Endothelial cell (in vitro differentiated cells): ENCODE results near the gene KRTAP19-1. TPM values are rescaled to one million over a fixed set of nuclear protein-coding genes. Genes with fewer than 3 reads are reported as not detected.

ENCODE experiments used
- DNase-seq: peaks from one replicate; pipeline ENCODE4 v3.0.0; 2021; ENCODE audit warnings: low spot score
- H3K27ac Mint-ChIP-seq: one replicate; pipeline ENCODE4 v1.8.0; 2021; ENCODE audit warnings: mixed read lengths, inconsistent platforms; ENCODE audit not compliant: unreplicated experiment
- H3K27me3 Mint-ChIP-seq: one replicate; pipeline ENCODE4 v1.8.0; 2021; ENCODE audit warnings: mild to moderate bottlenecking, moderate library complexity, mixed read lengths, inconsistent platforms; ENCODE audit not compliant: unreplicated experiment
- H3K36me3 Mint-ChIP-seq: one replicate; pipeline ENCODE4 v1.8.0; 2021; ENCODE audit warnings: mild to moderate bottlenecking, low read depth, mixed read lengths, inconsistent platforms; ENCODE audit not compliant: unreplicated experiment
- H3K4me1 Mint-ChIP-seq: one replicate; pipeline ENCODE4 v1.8.0; 2021; ENCODE audit warnings: mild to moderate bottlenecking, mixed read lengths, inconsistent platforms; ENCODE audit not compliant: unreplicated experiment
- H3K4me3 Mint-ChIP-seq: one replicate; pipeline ENCODE4 v1.8.0; 2021; ENCODE audit warnings: mild to moderate bottlenecking, mixed read lengths, inconsistent platforms; ENCODE audit not compliant: unreplicated experiment
- H3K9me3 Mint-ChIP-seq: one replicate; pipeline ENCODE4 v1.8.0; 2021; ENCODE audit warnings: mixed read lengths, inconsistent platforms; ENCODE audit not compliant: unreplicated experiment
- total RNA-seq: library from RNA; stranded (reverse); fragmentation: NEBNext Ultra II Directional; extraction: Animal tissue kit (Norgen Biotek cat#: 25700); gene quantifications from one replicate; pipeline ENCODE4 v1.2.1, GENCODE V29; 2021; ENCODE audit not compliant: unreplicated experiment
- TF ChIP-seq, protein P1 (sequence below): fragments of 200-600 bp; sonication (generic); IDR thresholded peaks from one replicate; pipeline ENCODE4 v1.5.0; 2021; ENCODE audit warnings: antibody characterized with exemption; ENCODE audit not compliant: unreplicated experiment

The KRTAP19-1 gene
- total RNA-seq, 1 donor from 2014 or later: not detected

- no peak for DNase-seq
- TF ChIP-seq, protein P1, sequence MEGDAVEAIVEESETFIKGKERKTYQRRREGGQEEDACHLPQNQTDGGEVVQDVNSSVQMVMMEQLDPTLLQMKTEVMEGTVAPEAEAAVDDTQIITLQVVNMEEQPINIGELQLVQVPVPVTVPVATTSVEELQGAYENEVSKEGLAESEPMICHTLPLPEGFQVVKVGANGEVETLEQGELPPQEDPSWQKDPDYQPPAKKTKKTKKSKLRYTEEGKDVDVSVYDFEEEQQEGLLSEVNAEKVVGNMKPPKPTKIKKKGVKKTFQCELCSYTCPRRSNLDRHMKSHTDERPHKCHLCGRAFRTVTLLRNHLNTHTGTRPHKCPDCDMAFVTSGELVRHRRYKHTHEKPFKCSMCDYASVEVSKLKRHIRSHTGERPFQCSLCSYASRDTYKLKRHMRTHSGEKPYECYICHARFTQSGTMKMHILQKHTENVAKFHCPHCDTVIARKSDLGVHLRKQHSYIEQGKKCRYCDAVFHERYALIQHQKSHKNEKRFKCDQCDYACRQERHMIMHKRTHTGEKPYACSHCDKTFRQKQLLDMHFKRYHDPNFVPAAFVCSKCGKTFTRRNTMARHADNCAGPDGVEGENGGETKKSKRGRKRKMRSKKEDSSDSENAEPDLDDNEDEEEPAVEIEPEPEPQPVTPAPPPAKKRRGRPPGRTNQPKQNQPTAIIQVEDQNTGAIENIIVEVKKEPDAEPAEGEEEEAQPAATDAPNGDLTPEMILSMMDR: no peak
- Mint-ChIP-seq H3K4me3 (no peak overlapping the region), H3K9me3 (no peaks in the 10 kb centered on the region), H3K27ac (no peak overlapping the region), H3K36me3 (no peaks in the 10 kb centered on the region), H3K27me3 (no peaks in the 10 kb centered on the region), H3K4me1 (peaks cover 27% of the 10 kb centered on the region)
These were observed 33.1 kb downstream of the KRTAP19-1 start for GRCh38 chr21:30447056-30447455.

DNA sequence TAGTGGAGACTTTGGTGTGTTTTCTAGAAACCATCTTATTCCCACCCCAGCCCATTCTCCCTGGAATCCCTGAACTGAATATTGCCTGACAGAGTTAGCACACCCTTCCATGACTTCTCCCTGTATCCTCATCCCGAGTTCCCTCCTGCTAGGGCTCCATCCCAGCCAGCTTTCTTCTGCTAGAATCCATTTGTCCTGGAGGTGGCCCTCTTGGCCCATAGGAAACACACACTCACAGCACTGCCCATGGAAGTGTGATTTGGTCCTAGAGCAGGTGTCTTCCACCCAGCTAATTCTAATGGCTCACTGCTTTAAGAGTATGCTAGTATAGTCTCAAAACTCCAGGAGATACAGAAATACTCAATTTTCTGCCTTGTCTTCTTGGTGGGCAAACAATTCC is 36.0 kb downstream of the KRTAP19-1 start:
- no peak overlapping the region for H3K4me3 Mint-ChIP-seq
- peak; percentile 40 for DNase-seq
- no peak overlapping the region for H3K27ac Mint-ChIP-seq
- H3K9me3 Mint-ChIP-seq: no peaks in the 10 kb centered on the region
- H3K4me1 Mint-ChIP-seq: peaks cover 33% of the 10 kb centered on the region
- H3K27me3 Mint-ChIP-seq: no peaks in the 10 kb centered on the region
- TF ChIP-seq, protein P1: no peak
- no peaks in the 10 kb centered on the region for H3K36me3 Mint-ChIP-seq

DNA sequence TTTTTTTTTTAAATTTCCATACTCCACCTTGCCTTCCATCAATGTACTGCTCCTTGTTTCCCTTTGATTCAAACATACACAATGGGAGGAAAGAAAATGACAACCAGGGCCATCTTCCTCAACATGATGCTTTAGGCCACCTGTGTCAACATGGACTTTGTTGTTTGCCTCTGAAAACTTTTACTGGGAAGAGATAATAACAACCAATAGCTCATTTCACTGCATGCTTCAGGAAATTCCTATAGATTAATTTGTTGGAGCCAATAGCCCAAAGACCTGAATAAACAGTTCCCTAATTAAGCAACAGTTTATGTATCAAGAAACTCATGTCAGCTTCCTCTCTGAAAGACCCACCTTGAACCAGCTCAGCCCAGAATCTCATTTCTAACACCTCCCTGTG is 36.9 kb downstream of the KRTAP19-1 start:
- no peaks in the 10 kb centered on the region for H3K9me3 Mint-ChIP-seq
- no peaks in the 10 kb centered on the region for H3K36me3 Mint-ChIP-seq
- no peaks in the 10 kb centered on the region for H3K27me3 Mint-ChIP-seq
- H3K4me3 Mint-ChIP-seq: no peak overlapping the region
- peaks cover 33% of the 10 kb centered on the region for H3K4me1 Mint-ChIP-seq
- no peak overlapping the region for H3K27ac Mint-ChIP-seq
- no peak for DNase-seq
- TF ChIP-seq, protein P1: no peak

DNA sequence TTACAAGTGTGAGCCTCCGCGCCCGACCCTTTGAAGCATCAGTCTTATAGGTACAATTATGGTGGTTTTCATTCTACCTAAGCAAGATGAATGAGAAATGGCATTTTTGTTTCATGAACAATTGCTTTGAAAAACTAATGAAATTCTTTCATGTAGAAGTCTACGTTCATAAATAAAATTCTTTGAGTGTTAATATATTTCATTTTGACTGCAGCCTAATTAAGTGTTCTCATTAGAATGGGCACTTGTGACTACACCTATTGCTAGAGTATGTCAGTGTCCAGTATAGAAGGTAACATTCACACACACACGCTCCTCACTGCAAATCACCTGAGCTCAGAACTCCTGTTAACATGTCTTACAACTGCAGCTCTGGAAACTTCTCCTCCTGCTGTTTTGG is 40.2 kb downstream of the KRTAP19-1 start, which contains the start of gene KRTAP15-1:
Gene KRTAP15-1, plus strand, starts transcription at position 301 of the 400 bp plus-strand sequence. Its CDS starts 53 bp downstream, at position 354.
- Mint-ChIP-seq H3K36me3 (no peaks in the 10 kb centered on the region), H3K4me1 (peaks cover 26% of the 10 kb centered on the region), H3K4me3 (no peak within 1 kb of the TSS), H3K27me3 (peaks cover 6% of the 10 kb centered on the region), H3K9me3 (no peaks in the 10 kb centered on the region), H3K27ac (no peak within 1 kb of the TSS)
- no peak for DNase-seq
- TF ChIP-seq, protein P1: no peak

DNA sequence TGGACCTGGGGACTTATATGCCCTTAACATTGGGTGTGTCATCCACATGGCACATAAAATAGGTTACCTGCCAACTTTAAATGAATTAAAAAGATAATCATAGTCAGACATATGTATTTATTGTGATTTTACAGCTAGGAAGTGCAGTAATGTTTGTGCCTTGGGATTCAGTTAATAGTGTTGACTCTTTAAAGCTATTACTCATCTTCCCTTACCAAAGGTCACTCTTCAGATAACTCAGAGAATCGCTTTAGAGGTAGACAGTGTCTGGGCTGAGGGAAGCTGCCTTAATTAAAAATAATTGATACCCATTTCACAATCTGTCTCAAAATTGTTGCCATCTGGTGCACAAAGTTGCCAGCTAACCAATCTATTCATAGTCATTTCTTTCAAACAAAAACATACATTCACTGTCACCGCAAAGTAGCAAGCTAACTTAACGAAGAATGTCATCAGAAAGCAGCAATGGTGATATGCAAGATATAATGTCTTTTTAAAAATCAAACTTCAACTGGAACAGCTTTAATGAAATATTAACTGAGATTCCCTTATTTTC is 43.1 kb downstream of the KRTAP19-1 start:
- Mint-ChIP-seq H3K4me3 (no peak overlapping the region), H3K27ac (no peak overlapping the region), H3K9me3 (no peaks in the 10 kb centered on the region), H3K4me1 (peaks cover 8% of the 10 kb centered on the region), H3K36me3 (no peaks in the 10 kb centered on the region), H3K27me3 (peaks cover 6% of the 10 kb centered on the region)
- TF ChIP-seq, protein P1: no peak
- DNase-seq: no peak
